Endothelial cell of umbilical vein (primary cell): Measurements from ENCODE around the gene SNAPC4. TPM values are rescaled to one million over a fixed set of nuclear protein-coding genes. Genes with fewer than 3 reads are reported as not detected.

ENCODE experiments used
- BruUV-seq: library from RNA; stranded (reverse); fragments of 400-500 nt; replicated peaks from 2 replicates; lab custom pipeline; 2021; lab: Mats Ljungman, UMichigan
- CTCF ChIA-PET: fragments of 300-600, 350-600 bp; sonication (Branson Sonifier 250); formaldehyde crosslinking; loops from one replicate; lab custom pipeline; 2021; ENCODE audit warnings: antibody characterized with exemption, inconsistent platforms; lab: Charles Lee
- POLR2A ChIA-PET: fragments of 300-600, 350-600 bp; sonication (Branson Sonifier 250); formaldehyde crosslinking; loops from one replicate; lab custom pipeline; 2021; ENCODE audit warnings: antibody characterized with exemption, inconsistent platforms; lab: Charles Lee
- DNase-seq: peaks from one replicate; pipeline ENCODE4 v3.0.0-alpha.2; 2011; ENCODE audit warnings: low read depth, low spot score
- FAIRE-seq: peaks from 2 replicates; lab custom pipeline; 2011; peaks lifted over from hg19 to GRCh38; lab: Jason Lieb, UNC
- H2AFZ ChIP-seq: 2 replicates; pipeline ENCODE4 v1.6.0; 2012; ENCODE audit warnings: low read depth, low read length, control low read depth, inconsistent platforms
- H3K27ac ChIP-seq: 2 replicates; pipeline ENCODE4 v1.5.1; 2011; ENCODE audit warnings: low read depth, mild to moderate bottlenecking, control low read depth, low read length, moderate library complexity; ENCODE audit not compliant: insufficient read depth
- H3K27me3 ChIP-seq, 2 experiments: 2 replicates each; pipeline versions ENCODE4 v1.6.0 to v1.6.1; 2011; ENCODE audit warnings: low read length in 2 of 2, mixed read lengths in 1 of 2; ENCODE audit not compliant: control insufficient read depth in 2 of 2, insufficient read depth in 2 of 2
- H3K36me3 ChIP-seq, 2 experiments: 2 replicates in 1 of 2; 3 replicates in 1 of 2; pipeline ENCODE4 v1.5.1; 2011; ENCODE audit warnings: low read length in 2 of 2, mild to moderate bottlenecking in 1 of 2, moderate library complexity in 1 of 2; ENCODE audit not compliant: control insufficient read depth in 2 of 2, insufficient read depth in 2 of 2; ENCODE audit errors: extremely low read depth in 1 of 2
- H3K4me1 ChIP-seq: 3 replicates; pipeline ENCODE4 v1.5.1; 2011; ENCODE audit warnings: mild to moderate bottlenecking, low read length; ENCODE audit not compliant: control insufficient read depth, insufficient read depth; ENCODE audit errors: extremely low read depth
- H3K4me2 ChIP-seq: 2 replicates; pipeline ENCODE4 v1.6.1; 2011; ENCODE audit warnings: low read length, control low read depth, mixed read lengths; ENCODE audit not compliant: insufficient read depth
- H3K4me3 ChIP-seq, 3 experiments: fragments of 200-600 bp in 1 of 3; sonication (generic), shearing (Covaris generic) in 1 of 3; replicated peaks in 1 of 3; 2 replicates each; pipeline ENCODE4 v1.5.1; 2011 to 2016; ENCODE audit warnings: control low read depth in 3 of 3, low read length in 3 of 3, mild to moderate bottlenecking in 2 of 3, inconsistent platforms in 1 of 3, low read depth in 1 of 3, moderate library complexity in 1 of 3; ENCODE audit not compliant: insufficient read depth in 1 of 3
- H3K79me2 ChIP-seq: 2 replicates; pipeline ENCODE4 v1.6.0; 2012; ENCODE audit warnings: low read length, inconsistent platforms; ENCODE audit not compliant: control insufficient read depth, insufficient read depth
- H3K9ac ChIP-seq: replicated peaks from 2 replicates; pipeline ENCODE3; 2011; ENCODE audit warnings: low read length, control low read depth; ENCODE audit not compliant: insufficient read depth; ENCODE audit errors: extremely low read depth
- H3K9me1 ChIP-seq: replicated peaks from 3 replicates; pipeline ENCODE4 v1.6.0; 2011; ENCODE audit warnings: mild to moderate bottlenecking, low read length; ENCODE audit not compliant: control insufficient read depth, insufficient read depth; ENCODE audit errors: extremely low read depth
- H3K9me3 ChIP-seq: replicated peaks from 2 replicates; pipeline ENCODE4 v1.5.1; 2012; ENCODE audit warnings: low read length, inconsistent platforms; ENCODE audit not compliant: control insufficient read depth, insufficient read depth
- H4K20me1 ChIP-seq: replicated peaks from 2 replicates; pipeline ENCODE3; 2011; ENCODE audit warnings: mild to moderate bottlenecking, low read length; ENCODE audit not compliant: control insufficient read depth, insufficient read depth; ENCODE audit errors: extremely low read depth
- CTCF ChIP-seq, 2 donors: IDR thresholded peaks; 1 replicate in 1 of 2; 2 replicates in 1 of 2; pipeline ENCODE4 v1.5.1; 2011; ENCODE audit warnings: low read length in 2 of 2, mild to moderate bottlenecking in 2 of 2, moderate library complexity in 2 of 2, control low read depth in 1 of 2, inconsistent platforms in 1 of 2, low read depth in 1 of 2; ENCODE audit not compliant: insufficient read depth in 1 of 2; ENCODE audit errors: extremely low read depth in 1 of 2
- EZH2 ChIP-seq: IDR thresholded peaks from 2 replicates; pipeline ENCODE4 v1.6.1; 2012; ENCODE audit warnings: borderline replicate concordance, low read depth, mild to moderate bottlenecking, moderate library complexity, low read length, inconsistent platforms; ENCODE audit not compliant: severe bottlenecking
- FOS ChIP-seq: IDR thresholded peaks from 2 replicates; pipeline ENCODE4 v1.6.1; 2011; ENCODE audit warnings: mild to moderate bottlenecking, low read length, moderate library complexity, borderline replicate concordance; ENCODE audit not compliant: insufficient read depth
- GATA2 ChIP-seq: IDR thresholded peaks from 2 replicates; pipeline ENCODE4 v1.7.0; 2011; ENCODE audit warnings: low read depth, mild to moderate bottlenecking, moderate library complexity, mixed read lengths, low read length; ENCODE audit not compliant: insufficient read length, insufficient read depth
- JUN ChIP-seq: IDR thresholded peaks from 2 replicates; pipeline ENCODE4 v1.6.1; 2011; ENCODE audit warnings: borderline replicate concordance, low read depth; ENCODE audit not compliant: insufficient read length, insufficient read depth
- MAX ChIP-seq: IDR thresholded peaks from 2 replicates; pipeline ENCODE4 v1.6.1; 2011; ENCODE audit not compliant: insufficient read depth, insufficient read length
- MYC ChIP-seq: IDR thresholded peaks from one replicate; pipeline ENCODE4 v1.6.1; 2011; ENCODE audit warnings: mild to moderate bottlenecking, low read depth, low read length
- POLR2A ChIP-seq: IDR thresholded peaks from 2 replicates; pipeline ENCODE4 v1.6.1; 2012; ENCODE audit warnings: low read depth, mild to moderate bottlenecking, control low read depth, low read length
- POLR2AphosphoS5 ChIP-seq: IDR thresholded peaks from 2 replicates; pipeline ENCODE4 v1.6.1; 2012; ENCODE audit warnings: low read depth, mild to moderate bottlenecking, control low read depth, low read length, moderate library complexity; ENCODE audit not compliant: insufficient read depth
- dilution Hi-C: fragments of 300-500 bp; cut with MboI; formaldehyde crosslinking; loops from one replicate; pipeline ENCODE4 v1.15.0; 2019; ENCODE audit warnings: low sequenced_read_pairs; ENCODE audit not compliant: extremely low pct_ligation_motif_present
- intact Hi-C: fragments of 100-400 bp; cut with micrococcal nuclease; formaldehyde crosslinking; loops from one replicate; pipeline ENCODE4 v1.10.0; 2022
- polyA plus RNA-seq, 4 experiments: library from polyadenylated mRNA; depleted of rRNA in 3 of 4; stranded (reverse) in 3 of 4; unstranded in 1 of 4; fragments of >200 nt; gene quantifications; 2 replicates each; pipeline versions ENCODE4 v1.2.1 to v1.2.3, GENCODE V29; 2011 to 2012; ENCODE audit warnings: missing spikeins in 1 of 4
- total RNA-seq: library from RNA; stranded (reverse); gene quantifications from 2 replicates; pipeline ENCODE4 v1.2.3, GENCODE V29; 2021

The SNAPC4 gene
- total and polyA plus RNA-seq, 2 donors (not counting 3 experiments of a cell fraction or from before 2014, with no cell fraction given), result 6.7 to 17.5 TPM

- DNase-seq (no peak), FAIRE-seq (no peak)
- no TSS peak for BruUV-seq
- no peak for TF ChIP-seq FOS
- TF ChIP-seq POLR2A, result no peak
- TF ChIP-seq MAX, result no peak
- no peak for TF ChIP-seq JUN
- no peak for TF ChIP-seq EZH2
- TF ChIP-seq MYC, result no peak
- TF ChIP-seq POLR2AphosphoS5, result no peak
- no peak for TF ChIP-seq CTCF (IDR thresholded peaks at IDR 0.05; ENCODE audit: extremely low read depth in 1 of 2, insufficient read depth in 1 of 2, low read depth in 1 of 2, low read length in 2 of 2)
- TF ChIP-seq GATA2, result no peak
- Histone ChIP-seq H3K4me2 (no peak overlapping the region), H3K9me1 (no peaks in the 10 kb centered on the region), H3K9me3 (no peaks in the 10 kb centered on the region), H3K79me2 (no peaks in the 10 kb centered on the region), H2AFZ (no peak overlapping the region), H3K4me1 (no peaks in the 10 kb centered on the region), H3K27me3 (no peaks in the 10 kb centered on the region), H3K4me3 (no peak overlapping the region), H3K36me3 (no peaks in the 10 kb centered on the region), H3K27ac (no peak overlapping the region), H3K9ac (no peak overlapping the region), H4K20me1 (no peaks in the 10 kb centered on the region)
- intact Hi-C loops, result no loop called here
- ChIA-PET CTCF (interaction anchor here (1.1 kb wide), 1 partner anchor 8 kb away, joined by 4 read pairs; no protein-coding TSS in a partner anchor), POLR2A (no interaction called here)
- dilution Hi-C loops, result no loop called here
Measured at GRCh38 chr9:136371533-136371880, 28.5 kb downstream of the SNAPC4 start.
